Fibroblast of villous mesenchyme (primary cell): ENCODE measurements around the gene KRT3. TPM values are rescaled to one million over a fixed set of nuclear protein-coding genes. Genes with fewer than 3 reads are reported as not detected.

ENCODE experiments used
- DNase-seq: peaks from one replicate; pipeline ENCODE4 v3.0.0-alpha.2; 2010; ENCODE audit warnings: low read depth
- H3K4me3 ChIP-seq: 2 replicates; pipeline ENCODE4 v1.5.1; 2011; ENCODE audit warnings: low read depth, mild to moderate bottlenecking, low read length
- total RNA-seq: library from RNA; depleted of rRNA; stranded (reverse); fragments of >200 nt; gene quantifications from 2 replicates; pipeline ENCODE4 v1.2.3, GENCODE V29; 2012
- TF ChIP-seq, protein P1 (sequence below): IDR thresholded peaks from 2 replicates; pipeline ENCODE4 v1.5.1; 2012; ENCODE audit warnings: low read depth, mild to moderate bottlenecking, low read length; ENCODE audit not compliant: insufficient read depth

The KRT3 gene
- total RNA-seq, 1 donor: not detected

DNA sequence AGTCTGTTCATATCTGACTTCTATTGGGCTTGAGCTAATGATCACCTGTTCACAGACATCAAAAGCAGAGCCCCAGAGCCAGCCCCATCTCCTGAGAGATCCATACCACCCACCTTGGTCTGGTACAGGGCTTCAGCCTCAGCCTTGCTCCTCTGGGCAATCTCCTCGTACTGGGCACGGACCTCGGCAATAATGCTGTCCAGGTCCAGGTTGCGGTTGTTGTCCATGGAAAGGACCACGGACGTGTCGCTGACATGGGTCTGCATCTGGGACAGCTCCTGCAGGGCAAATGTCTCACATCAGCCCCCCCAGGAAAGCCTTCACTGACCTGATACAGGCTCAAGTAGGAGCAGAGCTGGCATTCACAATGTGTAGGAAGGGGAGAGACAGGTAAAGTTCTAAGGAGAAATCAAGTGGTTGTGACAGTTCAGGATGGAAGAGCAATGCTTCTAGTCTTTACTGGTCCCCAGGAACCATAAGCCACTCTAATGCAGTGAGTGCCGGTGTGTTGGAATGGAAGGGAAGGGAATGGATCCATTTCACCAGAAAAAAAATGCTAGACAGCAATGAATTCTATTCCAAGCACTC lies 12.8 kb upstream of the KRT3 start:
- DNase-seq: no peak
- no peak overlapping the region for H3K4me3 ChIP-seq

DNA sequence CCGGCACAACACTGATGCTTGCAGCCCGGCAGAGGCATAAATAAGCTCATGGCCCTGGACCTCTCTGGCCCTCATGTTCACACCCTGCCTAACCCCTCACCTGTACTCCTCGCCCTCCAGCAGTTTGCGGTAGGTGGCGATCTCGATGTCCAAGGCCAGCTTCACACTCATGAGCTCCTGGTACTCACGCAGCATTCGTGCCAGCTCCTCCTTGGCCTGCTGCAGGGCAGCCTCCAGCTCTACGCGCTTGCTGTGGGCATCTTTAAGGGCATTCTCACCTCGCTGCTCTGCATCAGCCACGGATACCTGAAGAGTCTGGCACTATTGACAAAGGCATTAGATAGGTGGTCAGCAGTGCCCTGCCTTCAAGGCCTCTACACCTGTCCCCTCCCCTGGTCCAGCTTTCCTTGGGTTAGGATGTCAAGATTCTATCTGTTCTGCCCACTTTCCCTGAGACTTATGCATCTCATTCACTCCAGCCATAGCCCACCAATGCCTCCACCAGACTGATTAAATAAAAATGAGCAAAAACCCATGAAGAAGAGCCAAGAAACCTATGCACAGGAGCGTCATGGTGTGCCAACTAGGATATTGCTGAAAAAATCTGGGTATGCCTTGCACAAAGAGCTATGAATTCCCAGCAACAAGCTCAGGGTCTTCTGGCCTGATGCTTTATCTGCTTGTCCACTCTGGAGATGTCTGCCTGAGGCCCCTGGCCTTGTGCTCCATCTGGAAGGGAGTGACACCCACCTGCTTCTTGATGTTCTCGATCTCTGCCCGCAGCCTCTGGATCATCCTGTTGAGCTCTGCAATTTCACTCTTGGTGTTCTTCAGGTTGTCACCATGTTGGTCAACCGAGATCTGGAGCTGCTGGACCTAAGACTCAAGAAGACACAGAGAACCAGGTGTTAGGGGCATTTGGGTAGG lies 11.9 kb upstream of the KRT3 start:
- no peak for DNase-seq
- TF ChIP-seq, protein P1, sequence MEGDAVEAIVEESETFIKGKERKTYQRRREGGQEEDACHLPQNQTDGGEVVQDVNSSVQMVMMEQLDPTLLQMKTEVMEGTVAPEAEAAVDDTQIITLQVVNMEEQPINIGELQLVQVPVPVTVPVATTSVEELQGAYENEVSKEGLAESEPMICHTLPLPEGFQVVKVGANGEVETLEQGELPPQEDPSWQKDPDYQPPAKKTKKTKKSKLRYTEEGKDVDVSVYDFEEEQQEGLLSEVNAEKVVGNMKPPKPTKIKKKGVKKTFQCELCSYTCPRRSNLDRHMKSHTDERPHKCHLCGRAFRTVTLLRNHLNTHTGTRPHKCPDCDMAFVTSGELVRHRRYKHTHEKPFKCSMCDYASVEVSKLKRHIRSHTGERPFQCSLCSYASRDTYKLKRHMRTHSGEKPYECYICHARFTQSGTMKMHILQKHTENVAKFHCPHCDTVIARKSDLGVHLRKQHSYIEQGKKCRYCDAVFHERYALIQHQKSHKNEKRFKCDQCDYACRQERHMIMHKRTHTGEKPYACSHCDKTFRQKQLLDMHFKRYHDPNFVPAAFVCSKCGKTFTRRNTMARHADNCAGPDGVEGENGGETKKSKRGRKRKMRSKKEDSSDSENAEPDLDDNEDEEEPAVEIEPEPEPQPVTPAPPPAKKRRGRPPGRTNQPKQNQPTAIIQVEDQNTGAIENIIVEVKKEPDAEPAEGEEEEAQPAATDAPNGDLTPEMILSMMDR: no peak
- H3K4me3 ChIP-seq: no peak overlapping the region

More for the DNA sequence above, 12.8 kb upstream of the KRT3 start:
- TF ChIP-seq, protein P1: no peak

DNA sequence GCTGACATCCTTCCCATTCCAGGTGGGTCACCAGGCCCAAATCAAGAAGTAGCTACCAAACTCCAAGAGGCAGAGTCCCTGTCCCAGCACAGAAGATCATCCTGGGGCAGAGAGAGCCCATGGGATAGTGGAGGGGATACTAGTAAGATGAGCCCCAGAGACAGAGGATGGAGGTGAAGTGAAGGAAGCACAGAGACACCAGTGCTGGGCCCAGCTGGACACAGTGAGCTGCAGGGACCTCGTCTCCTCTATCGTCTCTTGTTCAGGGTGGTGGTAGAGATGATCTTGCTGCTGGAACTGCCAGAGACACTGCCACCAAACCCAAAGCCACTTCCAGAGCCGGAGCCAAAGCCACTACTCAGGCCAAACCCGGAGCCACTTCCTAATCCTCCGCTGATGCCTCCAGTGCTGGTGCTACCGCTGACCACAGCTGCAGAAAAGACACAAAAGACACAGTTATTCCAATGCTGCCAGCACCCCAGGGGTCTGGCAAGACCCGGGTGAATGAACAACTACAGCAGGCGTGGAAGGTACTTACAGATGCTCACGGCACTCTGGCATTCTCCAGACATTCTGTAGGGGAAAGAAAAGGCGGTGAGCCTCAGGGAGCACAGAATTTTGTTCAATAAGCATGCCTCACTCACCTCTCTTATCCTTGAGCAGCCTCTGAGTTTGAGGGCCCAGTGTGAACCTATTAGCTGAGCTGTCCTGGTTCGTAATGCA lies 11.1 kb upstream of the KRT3 start:
- no peak for DNase-seq
- H3K4me3 ChIP-seq: no peak overlapping the region
- TF ChIP-seq, protein P1: no peak

DNA sequence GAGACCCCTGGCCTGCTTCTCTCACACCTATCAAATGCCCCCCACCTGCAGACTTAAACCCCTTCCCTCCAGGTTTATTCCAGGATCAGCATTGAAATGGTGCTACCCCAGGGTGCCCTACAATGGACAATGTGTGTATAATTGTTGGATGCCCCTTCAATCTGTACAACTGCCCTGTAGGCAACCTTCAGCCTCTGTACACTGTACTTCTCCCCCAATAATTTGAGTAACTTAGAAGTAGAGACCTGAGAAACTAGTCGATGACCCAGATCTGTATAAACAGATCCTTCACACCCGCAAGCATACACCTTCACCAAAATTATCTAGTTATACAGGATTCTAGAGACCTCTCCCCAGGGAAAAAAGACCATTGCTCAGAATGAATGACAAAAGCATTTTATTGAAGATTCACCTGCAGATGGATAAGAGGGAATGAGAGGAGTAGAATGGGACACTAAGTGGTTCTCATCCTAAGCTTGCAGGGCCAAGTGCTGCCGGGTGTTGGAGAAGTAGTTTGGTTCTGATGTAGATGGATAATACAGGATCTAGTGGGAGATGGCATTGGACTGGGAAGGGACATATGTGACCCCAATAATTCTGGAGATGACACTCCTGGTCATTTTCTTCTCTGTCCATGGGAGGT lies 10.4 kb upstream of the KRT3 start:
- TF ChIP-seq, protein P1: no peak
- no peak overlapping the region for H3K4me3 ChIP-seq
- no peak for DNase-seq

DNA sequence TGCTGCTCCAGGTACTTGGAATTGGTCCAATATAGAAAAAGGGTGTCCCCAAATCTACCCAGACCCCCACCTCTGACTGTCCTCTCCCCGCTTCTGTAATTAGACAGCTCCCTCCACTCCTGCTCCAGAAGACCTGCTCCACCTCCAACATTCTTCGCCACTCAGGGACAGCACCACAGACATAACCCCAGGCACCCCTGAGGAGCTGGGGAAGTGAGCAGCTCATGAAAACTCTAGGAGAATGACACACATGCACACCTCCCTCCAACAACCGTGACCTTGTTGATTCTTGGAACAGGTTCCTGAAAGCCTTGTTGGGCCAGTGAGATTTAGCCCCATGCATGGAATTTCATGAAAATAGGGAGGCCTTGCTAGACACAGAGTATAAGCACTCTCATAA lies 9.8 kb upstream of the KRT3 start:
- no peak for DNase-seq
- TF ChIP-seq, protein P1: no peak
- H3K4me3 ChIP-seq: no peak overlapping the region

DNA sequence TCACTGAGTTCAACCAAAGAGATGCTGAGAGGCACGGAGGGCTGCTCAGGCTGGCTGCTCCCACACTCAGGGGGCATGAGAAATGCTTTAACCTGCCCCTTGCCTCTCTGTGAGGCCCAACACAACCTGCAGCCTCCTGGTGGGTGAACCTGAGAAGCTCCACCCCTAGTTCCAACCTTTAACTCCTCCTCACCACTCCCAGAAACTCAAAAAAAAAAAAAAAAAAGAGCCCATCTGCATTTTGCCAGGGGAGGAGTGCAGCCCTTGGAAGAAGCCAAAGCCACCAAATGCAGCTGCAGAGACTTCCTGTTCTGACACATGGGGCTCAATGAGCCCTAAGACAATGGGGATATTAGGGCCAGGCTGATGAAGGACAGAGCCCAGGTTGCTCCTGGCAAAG lies 9.1 kb upstream of the KRT3 start:
- TF ChIP-seq, protein P1: no peak
- no peak overlapping the region for H3K4me3 ChIP-seq
- no peak for DNase-seq
